ENCODE data around the gene LIX1.

DNA sequence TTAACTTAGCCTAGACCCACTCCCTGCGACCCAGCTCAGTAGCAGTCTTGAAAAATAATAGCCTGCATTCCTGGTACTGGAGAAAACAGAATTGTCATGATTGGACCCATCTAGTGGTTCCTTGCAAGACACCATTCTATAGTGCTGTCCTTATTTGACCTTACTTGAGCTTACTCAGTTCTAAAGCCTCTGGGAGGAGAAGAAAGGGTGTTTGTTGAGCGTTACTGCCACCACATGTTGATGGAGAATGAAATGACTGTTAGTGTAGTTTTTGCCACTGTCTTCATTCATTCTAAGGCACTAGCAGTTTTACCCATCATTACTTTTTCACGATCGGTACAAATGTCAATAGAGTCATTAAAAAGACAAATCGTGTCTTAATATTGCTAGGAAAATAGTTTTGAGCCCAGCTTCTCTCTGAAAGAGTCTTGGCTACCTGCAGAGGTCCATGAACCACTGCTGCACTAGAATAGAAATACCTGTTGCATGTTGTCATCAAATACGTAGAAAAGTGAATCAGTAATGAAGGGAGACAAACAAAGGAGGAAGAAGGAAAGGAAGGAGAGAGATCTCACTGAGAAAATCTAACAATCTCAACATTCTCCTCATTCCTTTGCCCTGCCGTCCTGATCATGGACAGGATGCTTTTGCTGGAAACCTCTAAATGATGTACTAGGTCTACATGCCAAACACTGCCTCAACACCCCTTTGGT, 96.0 kb downstream of the LIX1 start:
- TF ChIP-seq, protein P1, sequence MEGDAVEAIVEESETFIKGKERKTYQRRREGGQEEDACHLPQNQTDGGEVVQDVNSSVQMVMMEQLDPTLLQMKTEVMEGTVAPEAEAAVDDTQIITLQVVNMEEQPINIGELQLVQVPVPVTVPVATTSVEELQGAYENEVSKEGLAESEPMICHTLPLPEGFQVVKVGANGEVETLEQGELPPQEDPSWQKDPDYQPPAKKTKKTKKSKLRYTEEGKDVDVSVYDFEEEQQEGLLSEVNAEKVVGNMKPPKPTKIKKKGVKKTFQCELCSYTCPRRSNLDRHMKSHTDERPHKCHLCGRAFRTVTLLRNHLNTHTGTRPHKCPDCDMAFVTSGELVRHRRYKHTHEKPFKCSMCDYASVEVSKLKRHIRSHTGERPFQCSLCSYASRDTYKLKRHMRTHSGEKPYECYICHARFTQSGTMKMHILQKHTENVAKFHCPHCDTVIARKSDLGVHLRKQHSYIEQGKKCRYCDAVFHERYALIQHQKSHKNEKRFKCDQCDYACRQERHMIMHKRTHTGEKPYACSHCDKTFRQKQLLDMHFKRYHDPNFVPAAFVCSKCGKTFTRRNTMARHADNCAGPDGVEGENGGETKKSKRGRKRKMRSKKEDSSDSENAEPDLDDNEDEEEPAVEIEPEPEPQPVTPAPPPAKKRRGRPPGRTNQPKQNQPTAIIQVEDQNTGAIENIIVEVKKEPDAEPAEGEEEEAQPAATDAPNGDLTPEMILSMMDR (IDR thresholded peaks at IDR 0.05), result no peak
- TF ChIP-seq POLR2A (IDR thresholded peaks at IDR 0.05), result no peak
